HG02571 (cell line): ENCODE data around the gene NEMF.
"Not testable (repeated sequence)": the region's sequence is repeated elsewhere in the genome, so short reads cannot be mapped to it uniquely, and the experiment has no call there.

Experiments used
- ATAC-seq: cut with Tn5 transposase; IDR thresholded peaks from one replicate; pipeline ENCODE4 v1.9.1; 2021; ENCODE audit warnings: mild to moderate bottlenecking, moderate library complexity; ENCODE audit not compliant: unreplicated experiment

The NEMF gene

DNA sequence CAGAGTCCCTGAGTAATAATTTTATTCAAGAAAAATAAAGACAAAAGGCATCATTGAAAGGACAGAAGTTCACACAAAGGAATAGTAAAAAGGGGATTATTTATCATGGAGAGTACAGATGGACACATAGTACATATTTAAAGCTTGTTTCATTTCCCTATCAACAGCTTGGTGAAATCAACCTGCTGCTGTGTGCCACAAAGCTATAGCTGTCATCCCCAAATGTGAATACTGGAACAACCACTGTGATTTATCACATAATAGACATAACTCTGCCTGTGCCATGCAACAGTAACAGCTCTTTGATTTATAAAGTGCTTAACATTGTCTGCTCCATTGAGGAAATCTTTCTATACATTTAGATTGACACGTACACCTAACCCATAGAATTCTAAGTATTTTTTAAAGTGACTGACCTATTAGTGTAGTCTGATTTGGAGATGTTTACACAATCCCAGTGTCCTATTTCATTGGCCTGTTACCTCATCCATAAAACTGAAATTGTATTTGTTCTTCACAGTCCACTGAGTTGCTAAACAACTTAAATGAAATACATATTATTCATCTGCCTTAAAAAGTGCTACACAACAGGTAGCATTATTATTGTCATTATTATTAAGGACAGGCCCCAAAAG, 3.3 kb downstream of the NEMF start:
- ATAC-seq: no peak

DNA sequence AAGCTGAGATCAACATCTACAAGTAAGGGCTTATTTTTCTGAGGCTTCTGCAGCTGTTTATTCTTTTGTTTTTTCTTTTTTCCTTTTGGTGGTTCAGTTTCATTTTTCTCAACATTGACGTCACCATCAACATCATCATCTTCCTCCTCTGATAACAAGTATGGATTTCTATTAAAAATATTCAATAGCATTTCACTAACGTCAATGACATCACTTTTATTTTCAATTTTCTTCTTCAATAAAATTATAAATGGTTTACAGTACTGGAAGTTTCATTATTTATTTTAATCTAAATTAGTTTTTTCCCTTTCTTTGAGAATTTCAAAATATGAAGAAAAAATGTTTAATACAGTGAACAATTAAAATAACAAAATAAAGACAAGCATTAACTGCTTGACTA, 23.9 kb downstream of the NEMF start:
- ATAC-seq: no peak

GRCh38 chr14:49820176-49820575, 32.4 kb downstream of the NEMF start:
- ATAC-seq: no peak

GRCh38 chr14:49816844-49817243, 35.7 kb downstream of the NEMF start:
- no peak for ATAC-seq

- ATAC-seq: not testable (repeated sequence)
Observed at GRCh38 chr14:49816118-49816517, 36.5 kb downstream of the NEMF start.

- ATAC-seq: no peak
Observed at GRCh38 chr14:49808780-49809179, 43.8 kb downstream of the NEMF start.

DNA sequence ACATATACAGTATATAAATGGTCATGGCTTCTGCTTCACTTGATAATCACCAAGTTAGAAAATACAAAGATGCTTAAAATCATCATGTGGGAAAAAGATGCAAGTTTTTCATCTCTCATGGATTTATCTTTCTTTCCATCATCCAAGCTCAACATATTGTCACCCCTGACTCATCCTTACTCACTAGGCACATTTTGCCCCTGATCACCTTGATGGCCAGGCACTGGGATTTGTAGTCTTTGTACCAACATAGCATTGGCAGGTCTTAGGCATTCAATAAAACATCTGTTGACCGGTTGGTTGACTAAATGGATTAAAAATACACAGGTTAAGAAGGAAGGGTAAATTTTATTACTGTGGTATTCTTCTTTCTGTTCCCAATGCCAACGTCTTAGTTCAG, 56.6 kb downstream of the NEMF start:
- ATAC-seq: no peak

GRCh38 chr14:49792618-49793017, 60.0 kb downstream of the NEMF start:
- no peak for ATAC-seq

DNA sequence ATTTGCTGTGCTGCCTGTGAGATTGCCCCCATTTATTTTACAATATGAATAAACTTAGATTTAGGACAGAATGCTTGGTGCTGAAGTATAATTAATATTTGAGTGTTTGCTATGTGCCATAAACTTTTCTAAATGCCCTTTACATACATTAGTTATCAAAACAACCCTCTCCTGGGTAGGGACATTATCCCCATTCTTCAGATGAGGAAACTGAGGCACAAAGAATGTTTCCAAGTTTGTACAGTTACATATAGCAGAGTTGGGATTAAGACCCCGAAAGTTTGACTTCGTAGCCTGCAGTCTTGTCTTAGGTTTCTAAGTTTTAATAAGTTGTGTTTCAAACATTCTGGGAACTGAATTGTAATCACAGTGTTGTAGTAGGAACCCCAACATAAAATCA, 66.3 kb downstream of the NEMF start:
- no peak for ATAC-seq

DNA sequence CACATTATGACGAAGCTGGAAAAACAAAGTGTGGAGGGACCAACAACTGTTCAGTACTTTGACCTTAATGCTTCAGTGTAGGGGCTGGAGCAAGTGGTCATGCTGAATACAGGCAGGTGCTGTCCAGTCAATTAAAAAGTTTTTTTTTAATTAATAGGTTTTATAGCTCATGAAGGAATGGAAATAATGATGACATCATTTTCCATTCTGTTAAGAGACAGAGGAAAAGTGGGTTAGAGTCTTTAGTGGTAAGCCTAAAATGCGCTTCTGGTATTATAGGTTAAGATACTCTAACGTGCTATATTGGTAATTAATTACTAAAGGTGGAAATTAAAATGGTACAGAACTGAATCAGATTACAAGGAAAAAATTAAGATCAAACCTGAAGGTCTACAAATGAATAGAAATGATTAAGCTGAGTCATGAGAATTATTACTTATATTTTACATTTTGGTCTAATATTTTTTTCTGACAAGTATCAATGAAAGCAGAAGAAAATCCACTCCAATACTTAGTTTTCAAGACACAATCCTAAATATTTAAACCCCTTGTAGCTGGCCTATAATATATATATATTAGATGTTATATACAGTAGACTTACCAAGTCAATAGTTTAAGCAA, 69.1 kb downstream of the NEMF start:
- ATAC-seq: no peak

DNA sequence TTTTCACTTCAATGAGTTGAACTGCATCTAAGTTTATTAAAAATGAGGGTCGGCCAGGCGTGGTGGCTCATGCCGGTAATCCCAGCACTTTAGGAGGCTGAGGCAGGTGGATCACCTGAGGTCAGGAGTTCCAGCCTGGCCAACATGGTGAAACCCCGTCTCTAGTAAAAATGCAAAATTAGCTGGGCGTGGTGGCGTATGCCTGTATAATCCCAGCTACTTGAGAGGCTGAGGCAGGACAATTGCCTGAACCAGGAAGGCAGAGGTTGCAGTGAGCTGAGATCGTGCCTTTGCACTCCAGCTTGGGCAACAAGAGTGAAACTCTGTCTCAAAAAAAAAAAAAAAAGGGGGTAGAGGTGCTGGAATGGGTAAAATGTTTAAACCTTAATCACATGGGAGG, 71.5 kb downstream of the NEMF start:
- not testable (repeated sequence) for ATAC-seq

GRCh38 chr14:49778421-49778820, 74.2 kb downstream of the NEMF start:
- ATAC-seq: no peak

GRCh38 chr14:49774106-49774505, 78.5 kb downstream of the NEMF start:
- no peak for ATAC-seq

- ATAC-seq: not testable (repeated sequence)
Observed at GRCh38 chr14:49771691-49772090, 80.9 kb downstream of the NEMF start.

DNA sequence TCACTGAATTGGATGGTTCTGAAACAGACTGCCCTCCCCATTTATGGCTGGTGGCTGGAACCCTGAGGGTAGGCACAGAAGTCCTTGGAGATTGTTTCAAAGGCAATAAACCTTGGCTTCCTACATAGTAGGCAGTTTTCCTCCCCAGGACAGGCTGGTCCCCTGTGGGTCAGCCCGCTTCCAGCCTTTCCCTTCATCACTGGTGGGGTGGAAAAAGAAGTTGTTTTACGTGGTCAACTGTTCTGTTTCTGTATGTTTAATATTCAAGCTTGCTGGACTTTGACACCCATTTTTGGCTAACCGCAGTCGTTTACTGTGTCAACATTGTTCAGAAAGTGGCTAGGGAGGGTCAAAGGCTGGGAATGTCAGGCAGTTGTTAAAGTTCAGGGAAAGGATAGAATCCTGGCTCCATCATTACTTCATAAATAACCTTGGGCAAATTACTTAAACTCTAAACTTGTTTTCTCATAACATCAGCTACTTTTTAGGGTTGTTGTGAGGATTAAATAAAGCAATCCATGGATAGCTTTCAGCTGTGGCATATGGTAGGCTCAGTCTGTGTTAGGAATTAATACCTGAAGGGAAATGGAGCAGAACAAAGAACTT, 82.3 kb downstream of the NEMF start:
- ATAC-seq: no peak

DNA sequence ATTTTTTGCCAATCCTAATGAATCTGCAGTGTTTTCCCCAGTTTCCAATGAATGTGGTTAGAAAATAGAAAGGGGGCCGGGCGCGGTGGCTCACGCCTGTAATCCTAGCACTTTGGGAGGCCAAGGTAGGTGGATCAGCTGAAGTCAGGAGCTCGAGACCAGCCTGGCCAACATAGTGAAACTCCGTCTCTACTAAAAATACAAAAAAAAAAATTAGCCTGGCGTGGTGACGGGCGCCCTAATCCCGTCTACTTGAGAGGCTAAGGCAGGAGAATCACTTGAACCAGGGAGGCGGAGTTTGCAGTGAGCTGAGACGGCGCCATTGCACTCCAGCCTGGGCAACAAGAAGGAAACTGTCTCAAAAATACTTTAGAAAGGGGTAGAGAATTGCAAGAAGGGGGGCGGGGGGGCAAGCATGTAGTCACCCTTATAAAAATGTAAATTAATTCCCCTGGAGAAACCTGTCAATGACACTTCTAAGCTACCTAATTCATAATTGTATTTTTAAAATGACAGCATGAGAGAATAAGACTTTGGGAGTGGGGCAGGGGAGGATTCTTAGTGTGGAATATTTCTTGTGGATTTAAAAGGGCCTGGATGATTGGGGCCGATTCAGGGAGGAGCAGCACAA, 82.9 kb downstream of the NEMF start:
- ATAC-seq: no peak

GRCh38 chr14:49769171-49769570, 83.4 kb downstream of the NEMF start:
- ATAC-seq: no peak

DNA sequence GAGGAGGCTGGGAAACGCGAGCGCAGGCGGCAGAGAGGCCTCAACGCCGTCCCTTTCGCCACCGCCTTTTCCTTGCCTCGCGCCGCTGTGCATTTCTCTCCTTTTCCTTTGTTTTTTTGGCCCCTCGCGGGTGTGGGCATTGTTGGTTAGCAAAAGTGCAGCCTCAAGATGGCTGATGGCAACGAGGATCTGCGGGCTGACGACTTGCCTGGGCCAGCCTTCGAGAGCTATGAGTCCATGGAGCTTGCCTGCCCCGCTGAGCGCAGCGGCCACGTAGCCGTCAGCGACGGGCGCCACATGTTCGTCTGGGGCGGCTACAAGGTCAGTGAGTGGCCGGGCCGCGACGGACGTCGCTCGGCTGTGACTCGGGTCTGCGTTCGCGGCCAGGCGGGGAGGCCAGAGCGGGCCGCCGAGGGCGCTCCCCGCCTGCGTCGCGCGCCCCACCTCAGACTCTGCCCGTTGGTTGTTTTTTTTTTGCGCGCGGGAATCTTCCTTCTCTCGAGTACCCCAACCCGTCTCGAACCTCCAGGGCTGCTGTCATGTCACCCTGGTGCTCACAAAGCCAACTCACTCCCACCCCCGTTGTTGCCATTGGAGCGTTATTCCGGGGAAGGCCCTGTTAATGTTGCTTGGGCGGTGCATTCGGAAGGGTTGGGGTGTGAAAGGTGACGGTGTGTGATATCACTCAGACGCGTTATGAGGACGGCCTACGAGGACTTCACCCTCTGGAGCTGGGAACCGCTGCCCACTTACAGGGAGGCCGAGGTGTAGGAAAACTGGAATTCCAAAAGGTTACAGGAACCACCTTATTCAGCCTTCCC, 84.1 kb downstream of the NEMF start:
- peak; percentile 32 for ATAC-seq

- peak; percentile 88 for ATAC-seq
Observed at GRCh38 chr14:49767571-49768300, 84.9 kb downstream of the NEMF start, which contains the start of gene KLHDC2. KLHDC2 (plus strand) TSS chr14:49768153; CDS start chr14:49768469, 316 bp downstream.

DNA sequence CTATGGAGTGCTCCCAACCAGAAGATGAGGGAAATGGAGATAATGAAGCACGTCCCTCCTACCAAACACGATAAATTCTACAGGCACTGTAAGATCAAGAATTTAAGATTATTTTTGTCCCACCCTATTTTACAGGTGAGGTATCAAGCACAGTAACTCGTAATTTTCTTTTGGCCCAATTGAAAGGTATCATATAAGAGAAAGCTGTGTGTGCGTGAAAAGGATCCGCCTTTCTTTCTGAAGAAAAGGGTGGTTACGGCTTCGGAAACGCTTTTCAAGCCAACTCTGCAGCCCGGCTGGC, 85.4 kb downstream of the NEMF start:
- no peak for ATAC-seq

GRCh38 chr14:49766839-49767238, 85.7 kb downstream of the NEMF start:
- no peak for ATAC-seq
